ENCODE data around the gene ANKMY2.
"Not testable (repeated sequence)": the region's sequence is repeated elsewhere in the genome, so short reads cannot be mapped to it uniquely, and the experiment has no call there.

Gene ANKMY2

GRCh38 chr7:16659854-16660497 lies 14.4 kb upstream of the ANKMY2 start:
- not testable (repeated sequence) for DNase-seq (ENCODE audit: low spot score)

DNA sequence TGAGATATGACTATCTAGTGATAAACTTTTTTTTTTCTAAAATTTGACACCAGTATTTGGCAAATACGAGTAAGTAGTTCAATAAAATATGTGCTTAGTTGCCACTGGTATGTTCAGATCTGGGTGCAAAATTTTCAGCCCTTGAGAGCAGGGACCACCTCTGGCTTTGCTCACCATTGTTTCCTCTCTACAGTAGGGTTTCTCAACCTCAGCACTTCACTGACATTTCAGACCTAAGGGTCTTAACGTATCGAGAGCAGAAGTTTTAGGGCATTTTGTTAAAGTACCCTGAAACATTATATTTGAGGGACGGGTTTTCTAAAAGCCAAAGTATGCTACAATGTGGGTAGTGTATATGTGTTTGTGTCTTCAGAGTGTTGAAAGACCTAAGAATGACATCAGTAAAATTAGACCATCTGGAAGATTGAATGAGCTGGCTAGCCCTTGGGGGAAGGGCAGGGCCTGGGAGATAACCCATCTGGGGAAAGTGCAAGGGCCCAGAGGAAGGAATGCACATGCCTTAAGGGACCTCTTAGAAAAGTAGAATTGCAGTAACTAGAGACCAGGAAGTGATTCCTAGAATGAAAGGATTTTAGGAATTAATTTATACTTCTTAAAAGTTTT lies 12.2 kb upstream of the ANKMY2 start:
- DNase-seq (ENCODE audit: low spot score), result no peak

DNA sequence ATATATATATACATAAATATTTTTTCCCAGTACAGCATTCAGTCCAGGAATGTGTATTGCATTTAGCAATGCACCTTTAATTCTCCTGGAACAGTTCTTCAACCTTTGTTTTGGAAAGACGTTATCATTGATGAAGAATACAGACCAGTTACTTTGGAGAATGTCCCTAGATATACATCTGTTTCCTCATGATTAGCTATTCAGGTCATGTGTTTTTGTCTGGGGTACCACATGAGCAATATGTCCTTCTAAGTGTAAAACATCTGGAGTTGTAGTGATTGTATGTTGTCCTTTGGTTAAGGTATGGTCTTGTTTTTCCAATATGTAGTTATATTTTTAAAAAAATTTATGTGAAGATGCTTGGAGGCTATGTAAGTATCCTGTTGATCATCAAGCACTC lies 10.6 kb upstream of the ANKMY2 start:
- DNase-seq (ENCODE audit: low spot score), result no peak

GRCh38 chr7:16655394-16655793 lies 9.8 kb upstream of the ANKMY2 start:
- DNase-seq (ENCODE audit: low spot score), result no peak

DNA sequence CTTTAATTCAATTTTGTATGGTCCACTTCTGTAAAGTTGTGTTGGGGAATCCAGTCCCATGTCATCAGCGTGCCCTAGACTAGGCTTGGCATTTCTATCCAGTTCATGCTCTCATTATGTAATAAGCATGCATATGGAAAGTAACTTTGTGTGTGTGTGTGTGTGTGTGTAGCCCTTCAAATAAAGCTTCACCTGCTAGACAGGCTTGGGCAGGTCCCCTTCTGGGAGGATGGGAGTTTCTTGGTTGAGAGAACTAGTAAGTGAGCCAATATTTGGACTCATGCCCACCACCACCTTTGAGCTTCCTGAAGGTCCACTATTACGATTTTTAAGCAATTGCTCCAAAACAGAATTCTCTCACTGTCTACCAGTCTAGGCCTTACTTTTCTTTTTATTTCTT lies 7.3 kb upstream of the ANKMY2 start:
- no peak for DNase-seq (ENCODE audit: low spot score)

- DNase-seq (ENCODE audit: low spot score), result no peak
These were observed 6.7 kb upstream of the ANKMY2 start for GRCh38 chr7:16652240-16652583.

- DNase-seq (ENCODE audit: low spot score), result no peak
These were observed 6.1 kb upstream of the ANKMY2 start for GRCh38 chr7:16651396-16652239.

DNA sequence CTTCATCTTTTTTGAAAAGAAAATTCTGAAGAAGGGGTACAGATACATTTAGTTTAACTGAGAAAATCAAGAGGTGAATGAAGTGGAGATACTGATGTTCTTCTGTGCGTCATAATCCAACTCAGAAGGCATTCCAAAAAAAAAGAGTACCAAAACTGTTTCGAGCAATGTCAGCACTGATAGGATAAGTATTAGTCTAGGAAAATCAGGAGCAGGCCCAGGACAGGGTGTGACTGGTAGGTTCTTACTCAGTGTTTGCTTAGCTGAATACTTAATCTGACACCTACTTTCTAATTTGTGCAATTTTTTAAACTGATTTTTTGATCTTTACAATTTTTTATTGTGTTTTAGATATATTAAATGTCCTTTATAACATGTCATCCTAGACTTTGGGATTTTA lies 4.7 kb upstream of the ANKMY2 start:
- DNase-seq (ENCODE audit: low spot score), result no peak

GRCh38 chr7:16649196-16649595 lies 3.6 kb upstream of the ANKMY2 start:
- no peak for DNase-seq (ENCODE audit: low spot score)

GRCh38 chr7:16648551-16648950 lies 3.0 kb upstream of the ANKMY2 start:
- DNase-seq (ENCODE audit: low spot score), result no peak

DNA sequence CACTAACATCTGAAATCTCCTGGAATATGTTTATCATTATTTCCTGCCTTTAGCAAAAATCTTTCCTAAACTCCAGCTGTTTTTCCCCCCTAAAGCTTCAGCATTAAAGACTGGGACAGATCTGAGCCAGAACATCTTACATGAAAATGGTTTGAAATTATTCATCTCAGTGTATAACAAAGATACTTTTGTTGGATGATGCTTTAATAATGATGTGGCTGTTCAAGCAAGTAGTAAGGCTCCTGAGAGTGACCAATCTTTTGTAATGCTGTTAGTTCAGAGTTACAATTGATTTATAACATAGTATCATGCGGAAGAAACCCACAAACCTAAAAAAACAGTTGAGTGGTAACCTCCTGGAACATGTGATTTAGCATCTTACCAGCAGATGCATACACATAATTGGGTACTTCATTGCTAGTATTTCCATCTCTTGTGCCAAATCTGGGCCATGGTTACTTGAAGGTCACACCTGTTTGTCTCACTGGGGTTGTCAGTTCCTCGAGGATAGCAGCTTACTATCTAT lies 1.9 kb upstream of the ANKMY2 start:
- no peak for DNase-seq (ENCODE audit: low spot score)

- no peak for DNase-seq (ENCODE audit: low spot score)
These were observed 1.0 kb upstream of the ANKMY2 start for GRCh38 chr7:16646472-16647072.

GRCh38 chr7:16644636-16645592 lies 640 bp downstream of the ANKMY2 start:
- no peak for DNase-seq (ENCODE audit: low spot score)

GRCh38 chr7:16644157-16644556 lies 1.4 kb downstream of the ANKMY2 start:
- no peak for DNase-seq (ENCODE audit: low spot score)

DNA sequence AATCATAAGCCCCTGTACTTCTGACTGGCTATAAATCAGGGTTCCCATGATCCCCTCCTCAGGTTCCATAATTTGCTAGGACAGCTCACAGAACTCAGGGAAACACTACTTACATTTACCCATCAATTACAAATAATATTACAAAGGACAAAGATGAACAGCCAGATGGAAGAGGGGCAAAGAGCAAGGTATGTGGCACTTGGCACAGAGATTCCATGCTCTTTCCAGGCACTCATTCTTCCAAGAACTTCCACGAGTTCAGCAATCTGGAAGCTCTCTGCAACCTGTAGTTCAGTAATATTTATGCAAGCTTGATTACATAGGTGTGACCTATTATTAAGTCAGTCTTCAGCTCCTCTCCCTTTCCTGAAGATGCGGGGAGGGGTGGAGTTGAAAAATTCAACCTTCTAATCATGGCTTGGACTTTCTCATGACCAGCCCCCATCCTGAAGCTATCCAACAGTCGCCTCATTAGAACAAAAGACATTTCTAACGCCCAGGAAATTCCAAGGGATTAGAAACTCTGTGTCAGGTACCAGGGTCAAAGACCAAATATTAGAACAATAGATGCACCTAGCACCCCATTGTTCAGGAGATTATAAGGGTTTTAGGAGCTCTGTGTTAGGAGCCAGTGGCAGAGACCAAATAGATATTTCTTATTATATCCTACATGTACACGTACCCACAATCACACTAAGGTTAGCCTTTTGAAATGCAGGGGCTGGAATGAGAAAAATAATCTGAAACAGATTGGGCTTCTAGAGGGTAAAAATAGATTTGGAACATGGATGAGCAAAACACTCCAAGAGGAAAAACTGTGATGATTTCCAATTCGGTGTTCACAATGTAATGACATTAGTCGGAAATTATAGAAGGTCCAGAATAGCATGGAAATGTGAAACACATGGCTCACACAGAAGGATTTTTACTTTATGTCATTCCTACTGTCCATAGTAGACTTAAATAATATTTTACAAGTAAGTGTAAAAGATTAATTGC lies 7.0 kb downstream of the ANKMY2 start:
- DNase-seq (ENCODE audit: low spot score), result no peak

DNA sequence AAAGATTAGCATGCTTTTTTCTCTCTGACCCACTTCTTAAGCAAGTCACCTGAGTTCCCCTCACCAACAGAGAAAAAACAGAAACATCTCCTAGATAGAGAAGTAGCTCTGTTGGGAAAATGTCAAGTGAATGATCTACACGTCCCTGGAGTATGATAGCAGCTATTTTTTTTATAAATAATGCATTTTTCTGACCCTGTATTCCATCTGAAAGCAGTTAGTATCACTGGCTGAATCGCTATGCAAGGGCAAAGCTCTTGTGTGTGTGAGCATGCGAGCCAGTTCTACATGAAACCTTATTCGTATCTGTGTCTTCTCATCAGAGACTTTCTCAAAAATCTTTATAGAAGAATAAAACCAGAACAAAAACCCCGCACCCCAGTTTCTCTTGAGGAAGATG lies 8.2 kb downstream of the ANKMY2 start:
- DNase-seq (ENCODE audit: low spot score), result no peak

DNA sequence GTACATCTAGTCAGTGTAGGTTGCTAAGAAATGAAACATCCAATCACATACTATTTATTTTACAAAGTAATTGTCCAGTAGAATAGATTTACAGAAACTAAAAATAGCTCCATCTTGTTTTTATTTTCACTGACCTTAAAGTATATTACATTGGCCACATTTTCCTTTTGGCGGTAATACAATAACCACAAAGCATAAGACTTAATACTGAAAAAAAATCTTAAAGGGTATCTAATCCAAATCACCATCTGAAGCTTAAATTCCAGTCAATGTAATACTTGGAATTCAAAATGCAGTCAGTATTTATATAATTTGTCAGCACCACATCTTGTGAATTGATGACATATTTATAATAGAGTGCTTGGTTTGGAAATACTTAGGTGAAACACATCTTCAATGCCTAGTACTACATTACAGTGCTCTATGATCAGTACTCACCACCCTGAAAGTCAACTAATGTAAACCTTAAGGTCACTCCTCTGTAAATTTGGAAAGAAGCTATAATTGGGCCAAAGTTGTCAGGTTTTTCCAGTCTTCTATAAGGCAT lies 8.9 kb downstream of the ANKMY2 start:
- DNase-seq (ENCODE audit: low spot score), result no peak

GRCh38 chr7:16634271-16634738 lies 11.2 kb downstream of the ANKMY2 start:
- peak; percentile 35 for DNase-seq (ENCODE audit: low spot score)

DNA sequence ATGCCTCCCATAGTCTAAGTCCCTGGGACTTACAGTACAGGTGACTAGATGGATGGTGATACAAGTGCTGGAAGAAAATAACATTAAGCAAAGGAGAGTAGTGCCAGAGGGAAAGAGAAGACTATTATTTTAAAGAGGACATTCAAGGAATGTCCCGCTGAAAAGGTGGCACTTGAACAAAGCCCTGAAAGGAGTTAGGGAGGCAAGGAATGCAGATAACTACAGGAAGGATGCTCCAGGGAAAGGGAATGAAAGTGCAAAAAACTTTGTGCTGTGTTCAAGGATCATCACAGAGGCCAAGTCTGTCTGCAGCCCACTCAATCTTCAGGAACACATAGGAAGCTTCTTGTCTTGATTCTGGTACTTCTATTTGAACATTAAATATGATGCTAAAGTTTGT lies 14.9 kb downstream of the ANKMY2 start:
- no peak for DNase-seq (ENCODE audit: low spot score)

DNA sequence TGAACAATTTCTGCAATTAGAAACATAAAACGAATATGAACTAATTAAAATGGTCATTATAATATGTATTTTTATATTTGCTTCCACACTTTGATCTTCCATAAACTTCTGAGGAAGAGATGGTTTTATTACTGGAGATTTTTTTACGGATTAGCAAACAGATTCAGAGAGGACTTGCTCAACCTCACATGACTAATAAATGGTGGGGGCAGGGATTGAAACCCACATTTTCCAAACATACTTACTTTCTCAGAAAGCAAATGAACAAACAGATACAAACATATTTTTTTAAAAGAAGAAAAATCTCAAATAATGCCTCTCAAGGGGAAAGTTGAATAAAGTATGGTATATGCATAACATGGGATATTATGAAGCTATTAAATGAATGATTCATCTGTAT lies 18.3 kb downstream of the ANKMY2 start:
- no peak for DNase-seq (ENCODE audit: low spot score)
